Measurements from ENCODE around the gene MAPK8. TPM values are rescaled to one million over a fixed set of nuclear protein-coding genes. Genes with fewer than 3 reads are reported as not detected.

The MAPK8 gene
- total RNA-seq, 1 experiment from 2014 or later = 67.5 TPM

DNA sequence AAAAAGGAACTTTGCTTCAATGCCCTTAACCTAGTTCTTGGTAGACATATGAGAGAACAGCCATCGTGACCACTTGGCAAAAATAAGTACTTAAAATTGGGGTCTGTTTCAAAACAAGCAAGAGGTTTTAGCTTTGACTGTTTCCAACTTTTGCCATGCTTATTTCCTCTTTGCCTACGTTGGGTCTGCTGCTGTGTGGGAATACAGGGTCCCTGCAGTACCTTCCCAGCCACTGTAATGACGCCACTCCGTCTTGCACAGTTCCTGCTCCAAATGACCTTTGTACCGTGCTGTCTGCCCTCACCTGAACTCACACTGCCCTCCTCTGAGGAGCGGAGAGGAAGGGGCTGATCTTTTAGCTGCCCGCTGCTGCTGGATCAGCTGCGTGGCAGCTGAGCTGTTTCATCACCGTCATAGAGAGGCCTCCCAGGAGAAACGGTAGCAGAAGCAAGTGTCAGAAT is 133.1 kb downstream of the MAPK8 start:
- H3K9me3 ChIP-seq (ENCODE audit: insufficient read depth, low read depth) = no peaks in the 10 kb centered on the region
- intact Hi-C loops (cut with micrococcal nuclease; ENCODE audit: unreplicated experiment) = no loop called here
- TF ChIP-seq, protein P1, sequence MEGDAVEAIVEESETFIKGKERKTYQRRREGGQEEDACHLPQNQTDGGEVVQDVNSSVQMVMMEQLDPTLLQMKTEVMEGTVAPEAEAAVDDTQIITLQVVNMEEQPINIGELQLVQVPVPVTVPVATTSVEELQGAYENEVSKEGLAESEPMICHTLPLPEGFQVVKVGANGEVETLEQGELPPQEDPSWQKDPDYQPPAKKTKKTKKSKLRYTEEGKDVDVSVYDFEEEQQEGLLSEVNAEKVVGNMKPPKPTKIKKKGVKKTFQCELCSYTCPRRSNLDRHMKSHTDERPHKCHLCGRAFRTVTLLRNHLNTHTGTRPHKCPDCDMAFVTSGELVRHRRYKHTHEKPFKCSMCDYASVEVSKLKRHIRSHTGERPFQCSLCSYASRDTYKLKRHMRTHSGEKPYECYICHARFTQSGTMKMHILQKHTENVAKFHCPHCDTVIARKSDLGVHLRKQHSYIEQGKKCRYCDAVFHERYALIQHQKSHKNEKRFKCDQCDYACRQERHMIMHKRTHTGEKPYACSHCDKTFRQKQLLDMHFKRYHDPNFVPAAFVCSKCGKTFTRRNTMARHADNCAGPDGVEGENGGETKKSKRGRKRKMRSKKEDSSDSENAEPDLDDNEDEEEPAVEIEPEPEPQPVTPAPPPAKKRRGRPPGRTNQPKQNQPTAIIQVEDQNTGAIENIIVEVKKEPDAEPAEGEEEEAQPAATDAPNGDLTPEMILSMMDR (conservative IDR thresholded peaks at IDR 0.05) = no peak
- no peak for TF ChIP-seq EZH2 (IDR thresholded peaks at IDR 0.05; ENCODE audit: low read depth)
- H3K27ac ChIP-seq = no peak overlapping the region
- H4K20me1 ChIP-seq (ENCODE audit: insufficient read depth) = no peaks in the 10 kb centered on the region
- H3K9me2 ChIP-seq (ENCODE audit: insufficient read depth) = no peaks in the 10 kb centered on the region
- ChIA-PET POLR2A (ENCODE audit: unreplicated experiment) (no interaction called here), CTCF (no interaction called here)
- no peak overlapping the region for H2AFZ ChIP-seq
- H3K4me3 ChIP-seq = no peak overlapping the region
- no peaks in the 10 kb centered on the region for H3K36me3 ChIP-seq (ENCODE audit: low read depth)
- BruUV-seq (replicated peaks) = no TSS peak
- no peaks in the 10 kb centered on the region for H3K79me2 ChIP-seq (ENCODE audit: low read depth)
- no peaks in the 10 kb centered on the region for H3K27me3 ChIP-seq (ENCODE audit: insufficient read depth, low read depth)
- no peak overlapping the region for H3K4me2 ChIP-seq
- no peaks in the 10 kb centered on the region for H3K4me1 ChIP-seq (replicated peaks; ENCODE audit: insufficient read depth)
- no peak for DNase-seq
- no peaks in the 10 kb centered on the region for H3F3A ChIP-seq (ENCODE audit: insufficient read depth, low read depth)

GRCh38 chr10:48440771-48441170 is 134.3 kb downstream of the MAPK8 start:
- Histone ChIP-seq H3F3A (ENCODE audit: insufficient read depth, low read depth) (no peaks in the 10 kb centered on the region), H3K4me3 (no peak overlapping the region), H3K79me2 (ENCODE audit: low read depth) (no peaks in the 10 kb centered on the region), H3K9me2 (ENCODE audit: insufficient read depth) (no peaks in the 10 kb centered on the region), H3K27ac (no peak overlapping the region), H2AFZ (no peak overlapping the region), H3K9me3 (ENCODE audit: insufficient read depth, low read depth) (no peaks in the 10 kb centered on the region), H3K4me1 (replicated peaks; ENCODE audit: insufficient read depth) (no peaks in the 10 kb centered on the region), H3K4me2 (no peak overlapping the region), H3K36me3 (ENCODE audit: low read depth) (no peaks in the 10 kb centered on the region), H3K27me3 (ENCODE audit: insufficient read depth, low read depth) (no peaks in the 10 kb centered on the region), H4K20me1 (ENCODE audit: insufficient read depth) (no peaks in the 10 kb centered on the region)
- ChIA-PET POLR2A (ENCODE audit: unreplicated experiment) (no interaction called here), CTCF (no interaction called here)
- BruUV-seq (replicated peaks) = no TSS peak
- no peak for DNase-seq
- TF ChIP-seq EZH2 (IDR thresholded peaks at IDR 0.05; ENCODE audit: low read depth) = no peak
- TF ChIP-seq, protein P1 (conservative IDR thresholded peaks at IDR 0.05) = no peak
- intact Hi-C loops (cut with micrococcal nuclease; ENCODE audit: unreplicated experiment) = no loop called here

GRCh38 chr10:48442090-48442808 is 135.8 kb downstream of the MAPK8 start:
- H3K36me3 ChIP-seq (ENCODE audit: low read depth) = no peaks in the 10 kb centered on the region
- H3K4me2 ChIP-seq = no peak overlapping the region
- TF ChIP-seq EZH2 (IDR thresholded peaks at IDR 0.05; ENCODE audit: low read depth) = no peak
- TF ChIP-seq, protein P1 (conservative IDR thresholded peaks at IDR 0.05) = no peak
- H3K27me3 ChIP-seq (ENCODE audit: insufficient read depth, low read depth) = no peaks in the 10 kb centered on the region
- no peaks in the 10 kb centered on the region for H3K9me2 ChIP-seq (ENCODE audit: insufficient read depth)
- H4K20me1 ChIP-seq (ENCODE audit: insufficient read depth) = no peaks in the 10 kb centered on the region
- H2AFZ ChIP-seq = no peak overlapping the region
- H3K9me3 ChIP-seq (ENCODE audit: insufficient read depth, low read depth) = no peaks in the 10 kb centered on the region
- DNase-seq = no peak
- intact Hi-C loops (cut with micrococcal nuclease; ENCODE audit: unreplicated experiment) = no loop called here
- no peak overlapping the region for H3K27ac ChIP-seq
- ChIA-PET POLR2A (ENCODE audit: unreplicated experiment) (no interaction called here), CTCF (no interaction called here)
- H3K4me1 ChIP-seq (replicated peaks; ENCODE audit: insufficient read depth) = no peaks in the 10 kb centered on the region
- no peaks in the 10 kb centered on the region for H3K79me2 ChIP-seq (ENCODE audit: low read depth)
- H3K4me3 ChIP-seq = no peak overlapping the region
- H3F3A ChIP-seq (ENCODE audit: insufficient read depth, low read depth) = no peaks in the 10 kb centered on the region
- BruUV-seq (replicated peaks) = no TSS peak

Data from PC-9 (cell line).